GM21576 (cell line): ENCODE measurements around the gene SLC36A4.
A peak's percentile ranks its signal among the peaks of the same experiment; 100 is the strongest.
"Not testable (repeated sequence)": the region's sequence is repeated elsewhere in the genome, so short reads cannot be mapped to it uniquely, and the experiment has no call there.

Source experiments
- ATAC-seq: cut with Tn5 transposase; IDR thresholded peaks from one replicate; pipeline ENCODE4 v1.9.1; 2021; ENCODE audit warnings: mild to moderate bottlenecking, moderate library complexity; ENCODE audit not compliant: unreplicated experiment

SLC36A4 gene

GRCh38 chr11:93194673-93195291 is 3.0 kb downstream of the SLC36A4 start:
- no peak for ATAC-seq

- ATAC-seq = no peak
Measured at GRCh38 chr11:93193731-93194130, 4.1 kb downstream of the SLC36A4 start.

GRCh38 chr11:93192163-93192562 is 5.6 kb downstream of the SLC36A4 start:
- no peak for ATAC-seq

GRCh38 chr11:93189462-93189861 is 8.3 kb downstream of the SLC36A4 start:
- no peak for ATAC-seq

GRCh38 chr11:93188726-93189125 is 9.1 kb downstream of the SLC36A4 start:
- no peak for ATAC-seq

GRCh38 chr11:93187290-93187689 is 10.5 kb downstream of the SLC36A4 start:
- ATAC-seq = no peak

GRCh38 chr11:93177891-93178290 is 19.9 kb downstream of the SLC36A4 start:
- ATAC-seq = not testable (repeated sequence)

- ATAC-seq = no peak
Measured at GRCh38 chr11:93169950-93170561, 27.7 kb downstream of the SLC36A4 start.

- no peak for ATAC-seq
Measured at GRCh38 chr11:93169143-93169542, 28.6 kb downstream of the SLC36A4 start.

- peak; percentile 46 for ATAC-seq
Measured at GRCh38 chr11:93166862-93167261, 30.9 kb downstream of the SLC36A4 start.

GRCh38 chr11:93166194-93166593 is 31.6 kb downstream of the SLC36A4 start:
- ATAC-seq = peak; percentile 66

GRCh38 chr11:93160808-93161207 is 37.0 kb downstream of the SLC36A4 start:
- ATAC-seq = no peak

GRCh38 chr11:93160156-93160555 is 37.6 kb downstream of the SLC36A4 start:
- ATAC-seq = no peak

- no peak for ATAC-seq
Measured at GRCh38 chr11:93159721-93160120, 38.1 kb downstream of the SLC36A4 start.

GRCh38 chr11:93155738-93156137 is 42.1 kb downstream of the SLC36A4 start:
- no peak for ATAC-seq

GRCh38 chr11:93145390-93145915 is 52.3 kb downstream of the SLC36A4 start:
- ATAC-seq = no peak

- peak; percentile 75 for ATAC-seq
Measured at GRCh38 chr11:93143800-93144199, 54.0 kb downstream of the SLC36A4 start.

- ATAC-seq = no peak
Measured at GRCh38 chr11:93143186-93143585, 54.6 kb downstream of the SLC36A4 start.

GRCh38 chr11:93133488-93134109 is 64.2 kb downstream of the SLC36A4 start:
- ATAC-seq = no peak

- no peak for ATAC-seq
Measured at GRCh38 chr11:93132836-93133235, 65.0 kb downstream of the SLC36A4 start.

- ATAC-seq = no peak
Measured at GRCh38 chr11:93131709-93132108, 66.1 kb downstream of the SLC36A4 start.

- ATAC-seq = no peak
Measured at GRCh38 chr11:93128574-93128973, 69.2 kb downstream of the SLC36A4 start.
